ENCODE data around the gene VAV3.

The VAV3 gene

GRCh38 chr1:107525145-107525544 lies 439.8 kb downstream of the VAV3 start:
- DNase-seq, result peak; percentile 27

GRCh38 chr1:107524301-107524700 lies 440.7 kb downstream of the VAV3 start:
- no peak for DNase-seq

- no peak for DNase-seq
Observed at GRCh38 chr1:107523736-107524135, 441.2 kb downstream of the VAV3 start.

- no peak for DNase-seq
Observed at GRCh38 chr1:107523061-107523460, 441.9 kb downstream of the VAV3 start.

Data from activated CD4-positive, alpha-beta T cell treated with anti-CD3 and anti-CD28 coated beads, Interleukin-2, Interleukin-6, amounts not matched to agents 100 ng/mL and 50 ng/mL, durations not matched to agents 16 hours and 8 hours (primary cell).